Common myeloid progenitor, CD34-positive (primary cell): ENCODE data around the gene FAM110C.
"Not testable (repeated sequence)": the region's sequence is repeated elsewhere in the genome, so short reads cannot be mapped to it uniquely, and the experiment has no call there.

Experiments
- CTCF ChIA-PET: fragments of 350-600 bp; sonication (Branson Sonifier 250); formaldehyde crosslinking; loops from one replicate; lab custom pipeline; 2021; ENCODE audit warnings: antibody characterized with exemption; lab: Charles Lee
- POLR2A ChIA-PET: fragments of 350-600 bp; sonication (Branson Sonifier 250); formaldehyde crosslinking; loops from one replicate; lab custom pipeline; 2021; ENCODE audit warnings: antibody characterized with exemption; lab: Charles Lee
- DNase-seq, 3 donors: peaks; one replicate each; pipeline versions ENCODE4 v3.0.0 to v3.0.0-alpha.2; 2013
- H3K27ac ChIP-seq, 2 experiments: 1 replicate in 1 of 2; 2 replicates in 1 of 2; pipeline ENCODE4 v1.7.0; 2013; ENCODE audit warnings: inconsistent platforms in 2 of 2, low read length in 2 of 2, mild to moderate bottlenecking in 2 of 2, low read depth in 1 of 2, moderate library complexity in 1 of 2; ENCODE audit not compliant: severe bottlenecking in 2 of 2, insufficient read depth in 1 of 2, poor library complexity in 1 of 2
- H3K27me3 ChIP-seq, 5 experiments: replicated peaks in 2 of 5; 1 replicate in 3 of 5; 2 replicates in 2 of 5; pipeline versions ENCODE4 v1.6.1 to v1.7.0; 2013; ENCODE audit warnings: low read length in 4 of 5, mild to moderate bottlenecking in 2 of 5, moderate library complexity in 2 of 5, inconsistent platforms in 1 of 5; ENCODE audit not compliant: insufficient read depth in 5 of 5, control insufficient read depth in 4 of 5
- H3K36me3 ChIP-seq, 4 experiments: 1 replicate in 2 of 4; 2 replicates in 2 of 4; pipeline versions ENCODE4 v1.6.1 to v1.7.0; 2013; ENCODE audit warnings: low read length in 3 of 4, control low read depth in 1 of 4, mild to moderate bottlenecking in 1 of 4; ENCODE audit not compliant: control insufficient read depth in 4 of 4, insufficient read depth in 4 of 4
- H3K4me1 ChIP-seq, 4 experiments: 1 replicate in 3 of 4; 2 replicates in 1 of 4; pipeline versions ENCODE4 v1.6.1 to v1.7.1; 2013; ENCODE audit warnings: low read length in 3 of 4, mild to moderate bottlenecking in 3 of 4, control low read depth in 1 of 4, inconsistent platforms in 1 of 4, moderate library complexity in 1 of 4; ENCODE audit not compliant: control insufficient read depth in 4 of 4, insufficient read depth in 4 of 4; ENCODE audit errors: control extremely low read depth in 1 of 4
- H3K4me3 ChIP-seq, 7 experiments: 1 replicate in 4 of 7; 2 replicates in 3 of 7; pipeline versions ENCODE4 v1.5.1 to v1.7.0; 2013; ENCODE audit warnings: mild to moderate bottlenecking in 7 of 7, low read length in 6 of 7, moderate library complexity in 6 of 7, inconsistent platforms in 2 of 7, low read depth in 2 of 7, control low read depth in 1 of 7; ENCODE audit not compliant: insufficient read depth in 4 of 7, control insufficient read depth in 1 of 7; ENCODE audit errors: extremely low read depth in 1 of 7
- H3K9me3 ChIP-seq, 5 experiments: 1 replicate in 4 of 5; 2 replicates in 1 of 5; pipeline versions ENCODE4 v1.6.1 to v1.7.1; 2013; ENCODE audit warnings: low read length in 4 of 5, mild to moderate bottlenecking in 2 of 5, inconsistent platforms in 1 of 5, low read depth in 1 of 5, moderate library complexity in 1 of 5; ENCODE audit not compliant: control insufficient read depth in 4 of 5, insufficient read depth in 2 of 5; ENCODE audit errors: control extremely low read depth in 1 of 5
- WGBS: methylation state at CpG from one replicate; pipeline ENCODE4 v1.1.5; 2013; ENCODE audit not compliant: insufficient coverage; 5-methylcytosine and 5-hydroxymethylcytosine counted together

Gene FAM110C

DNA sequence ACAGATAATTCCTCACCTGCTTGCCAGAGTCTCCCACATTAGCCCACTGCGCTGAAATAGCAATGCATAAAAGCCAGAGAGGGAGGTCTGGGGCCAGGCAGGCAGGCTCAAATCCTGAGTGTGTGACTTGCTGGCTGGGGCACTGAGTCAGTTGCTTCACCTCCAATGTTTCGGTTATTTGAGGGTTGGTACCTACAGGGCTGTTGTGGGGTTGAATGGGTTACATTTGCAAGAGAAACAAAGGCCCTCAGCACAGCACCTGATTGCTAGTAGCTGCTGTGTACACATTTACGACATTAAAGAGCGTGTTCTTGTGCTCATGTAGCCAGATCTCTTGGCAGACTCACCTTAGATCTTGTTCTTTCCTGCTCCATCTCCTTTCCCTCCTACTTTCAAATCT is 34.1 kb upstream of the FAM110C start:
- H3K4me1 ChIP-seq, result no peaks in the 10 kb centered on the region
- peaks cover 0 to 12% (median 4%) of the 10 kb centered on the region in 5 experiments for H3K27me3 ChIP-seq
- 82% methylated on average over 4 of the region's 4 CpGs for WGBS
- peaks cover 0 to 3% (median 0%) of the 10 kb centered on the region in 5 experiments for H3K9me3 ChIP-seq
- CTCF ChIA-PET, result no interaction called here
- no peak for DNase-seq
- no peaks in the 10 kb centered on the region for H3K36me3 ChIP-seq
- POLR2A ChIA-PET, result no interaction called here
- no peak overlapping the region for H3K4me3 ChIP-seq
- H3K27ac ChIP-seq, result no peak overlapping the region

DNA sequence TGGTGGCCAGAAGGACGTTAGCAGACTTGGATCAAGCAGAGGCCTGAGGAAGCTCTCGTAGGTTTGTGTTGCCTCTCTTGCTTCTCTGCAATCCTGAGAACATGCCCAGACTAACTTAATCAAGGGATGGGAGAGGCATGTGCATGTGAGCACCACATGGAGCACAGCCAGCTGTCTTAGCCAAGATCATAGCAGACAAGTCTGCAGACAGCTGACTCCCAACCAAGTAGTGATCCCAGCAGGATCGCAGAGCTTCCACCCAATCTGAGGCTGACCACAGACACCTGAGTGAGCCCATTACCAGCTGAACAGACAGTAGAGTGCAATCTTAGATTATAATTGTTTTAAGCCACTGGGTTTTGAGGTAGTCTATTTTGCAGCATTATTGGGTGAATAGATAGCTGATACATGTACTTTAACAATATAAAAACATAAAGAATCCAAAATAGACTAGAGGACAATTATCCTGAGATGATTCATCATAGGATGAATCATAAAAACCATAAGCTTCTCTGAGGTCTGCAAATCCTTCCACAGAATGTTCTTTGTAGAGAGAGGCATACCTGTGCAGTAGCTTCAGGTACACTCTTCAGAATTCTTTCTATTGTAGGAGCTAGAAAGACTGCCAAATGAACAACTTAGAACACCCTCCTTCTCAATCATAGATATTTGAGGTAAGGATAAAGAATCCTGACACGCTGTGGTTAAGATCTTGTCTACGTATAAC is 25.2 kb upstream of the FAM110C start:
- no peaks in the 10 kb centered on the region for H3K4me1 ChIP-seq
- peaks cover 0 to 3% (median 0%) of the 10 kb centered on the region in 5 experiments for H3K27me3 ChIP-seq
- H3K27ac ChIP-seq, result no peak overlapping the region
- peaks cover 0 to 5% (median 0%) of the 10 kb centered on the region in 5 experiments for H3K9me3 ChIP-seq
- H3K36me3 ChIP-seq, result no peaks in the 10 kb centered on the region
- no peak overlapping the region for H3K4me3 ChIP-seq
- ChIA-PET CTCF (no interaction called here), POLR2A (no interaction called here)
- 77% methylated on average over 2 of the region's 5 CpGs for WGBS
- DNase-seq, result no peak

DNA sequence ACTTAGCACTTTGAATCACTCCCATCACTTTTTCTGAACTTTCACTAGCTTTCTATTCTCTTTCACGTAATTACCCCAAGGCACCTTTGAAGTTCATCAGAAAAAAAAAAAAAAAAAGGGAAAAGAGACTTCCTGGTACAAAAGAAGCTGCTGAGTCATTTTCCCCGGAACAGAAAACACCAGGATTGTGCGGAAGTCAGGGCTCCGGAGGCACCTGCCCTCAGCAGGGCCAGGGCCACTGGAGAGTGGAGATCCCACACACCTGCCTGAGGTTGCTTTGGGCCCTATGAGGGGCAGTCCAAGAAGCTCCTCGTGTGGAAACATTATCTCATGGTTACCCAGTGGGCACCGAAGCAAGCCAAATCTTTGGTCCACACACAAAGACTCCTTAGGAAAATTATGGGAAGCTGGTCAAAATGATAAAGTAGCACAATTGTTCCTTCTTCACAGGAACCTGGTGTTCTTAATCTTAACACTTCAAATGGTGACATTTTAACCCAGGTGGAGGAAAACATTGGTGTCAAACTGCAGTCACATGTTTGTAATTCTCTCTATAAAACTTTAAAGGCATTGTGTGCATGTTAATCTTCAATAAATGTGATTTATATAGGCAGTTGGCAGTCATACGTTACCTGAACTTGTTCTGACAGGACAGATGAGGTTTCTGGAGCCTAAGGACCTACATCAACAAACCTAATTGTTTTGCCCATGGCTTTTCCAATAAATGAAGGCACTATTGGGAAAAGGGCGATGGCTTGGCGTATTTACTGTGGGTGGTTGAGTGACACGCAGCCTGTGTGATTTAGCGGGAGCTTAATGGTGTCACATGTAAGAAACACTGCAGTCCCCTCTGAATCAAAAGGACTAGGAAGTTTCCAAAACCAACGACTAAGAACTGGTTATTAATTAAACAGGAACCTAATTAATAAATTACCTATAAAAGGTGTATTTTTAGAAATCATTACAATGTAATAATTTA is 23.4 kb upstream of the FAM110C start:
- peaks cover 0 to 5% (median 0%) of the 10 kb centered on the region in 5 experiments for H3K9me3 ChIP-seq
- ChIA-PET POLR2A (no interaction called here), CTCF (no interaction called here)
- no peak overlapping the region for H3K27ac ChIP-seq
- no peaks in the 10 kb centered on the region for H3K4me1 ChIP-seq
- no peak for DNase-seq
- no peaks in the 10 kb centered on the region for H3K36me3 ChIP-seq
- WGBS, result 79% methylated on average over 7 of the region's 12 CpGs
- H3K27me3 ChIP-seq, result peaks cover 0 to 7% (median 0%) of the 10 kb centered on the region in 5 experiments
- no peak overlapping the region for H3K4me3 ChIP-seq

DNA sequence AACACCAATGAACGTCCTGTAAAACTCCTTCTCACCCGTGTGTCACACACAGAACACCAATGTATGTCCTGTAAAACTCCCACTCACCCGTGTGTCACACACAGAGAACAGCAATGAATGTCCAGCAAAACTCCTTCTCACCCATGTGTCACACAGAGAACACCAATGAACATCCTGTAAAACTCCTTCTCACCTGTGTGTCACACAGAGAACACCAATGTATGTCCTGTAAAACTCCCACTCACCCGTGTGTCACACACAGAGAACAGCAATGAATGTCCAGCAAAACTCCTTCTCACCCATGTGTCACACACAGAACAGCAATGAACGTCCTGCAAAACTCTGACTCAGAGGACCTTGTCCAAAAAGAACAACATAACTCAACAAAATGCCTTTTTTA is 22.3 kb upstream of the FAM110C start:
- H3K27ac ChIP-seq, POLR2A ChIA-PET: not testable (repeated sequence)
- 84% methylated on average over 4 of the region's 5 CpGs for WGBS

GRCh38 chr2:66853-67252 is 20.5 kb upstream of the FAM110C start:
- Histone ChIP-seq H3K9me3 (peaks cover 0 to 2% (median 0%) of the 10 kb centered on the region in 5 experiments), H3K27me3 (peaks cover 0 to 7% (median 0%) of the 10 kb centered on the region in 5 experiments), H3K36me3 (no peaks in the 10 kb centered on the region), H3K4me3 (no peak overlapping the region), H3K27ac (no peak overlapping the region), H3K4me1 (no peaks in the 10 kb centered on the region)
- 93% methylated on average over 17 of the region's 17 CpGs for WGBS
- ChIA-PET POLR2A (interaction anchor here (0.7 kb wide), 1 partner anchor 17 kb away, joined by 4 read pairs; no protein-coding TSS in a partner anchor), CTCF (no interaction called here)
- no peak for DNase-seq

More for the DNA sequence above, 22.3 kb upstream of the FAM110C start:
- CTCF ChIA-PET, H3K9me3 ChIP-seq, DNase-seq, H3K27me3 ChIP-seq, H3K4me1 ChIP-seq, H3K4me3 ChIP-seq, H3K36me3 ChIP-seq: not testable (repeated sequence)

GRCh38 chr2:65121-65520 is 18.8 kb upstream of the FAM110C start:
- CTCF ChIA-PET, result no interaction called here

More at GRCh38 chr2:65121-65520, 18.8 kb upstream of the FAM110C start:
- no peaks in the 10 kb centered on the region for H3K36me3 ChIP-seq
- no peaks in the 10 kb centered on the region for H3K4me1 ChIP-seq
- DNase-seq, result no peak
- H3K27ac ChIP-seq, result no peak overlapping the region
- H3K9me3 ChIP-seq, result peaks cover 0 to 1% (median 0%) of the 10 kb centered on the region in 5 experiments
- POLR2A ChIA-PET, result no interaction called here
- 51% methylated on average over 2 of the region's 4 CpGs for WGBS
- H3K27me3 ChIP-seq, result peaks cover 0 to 7% (median 0%) of the 10 kb centered on the region in 5 experiments
- no peak overlapping the region for H3K4me3 ChIP-seq
